CD4-positive, alpha-beta T cell treated with Interleukin-15 for 1 hour (primary cell): ENCODE data around the gene GXYLT1.
"Not testable (repeated sequence)": the region's sequence is repeated elsewhere in the genome, so short reads cannot be mapped to it uniquely, and the experiment has no call there.

ENCODE experiments used
- DNase-seq: peaks from one replicate; pipeline ENCODE4 v3.0.0-alpha.2; 2020

GXYLT1 gene

GRCh38 chr12:42091769-42092168, 52.9 kb downstream of the GXYLT1 start:
- DNase-seq: no peak

- DNase-seq: no peak
Measured at GRCh38 chr12:42090899-42091298, 53.8 kb downstream of the GXYLT1 start.

GRCh38 chr12:42086031-42086430, 58.6 kb downstream of the GXYLT1 start:
- no peak for DNase-seq

- no peak for DNase-seq
Measured at GRCh38 chr12:42085594-42085993, 59.1 kb downstream of the GXYLT1 start.

- DNase-seq: no peak
Measured at GRCh38 chr12:42084522-42084921, 60.2 kb downstream of the GXYLT1 start.

- no peak for DNase-seq
Measured at GRCh38 chr12:42076976-42077375, 67.7 kb downstream of the GXYLT1 start.

- DNase-seq: no peak
Measured at GRCh38 chr12:42070036-42070435, 74.6 kb downstream of the GXYLT1 start.

- DNase-seq: no peak
Measured at GRCh38 chr12:42059127-42059526, 85.5 kb downstream of the GXYLT1 start.

- peak; percentile 17 for DNase-seq
Measured at GRCh38 chr12:42056130-42056529, 88.5 kb downstream of the GXYLT1 start.

GRCh38 chr12:42053456-42053855, 91.2 kb downstream of the GXYLT1 start:
- no peak for DNase-seq

GRCh38 chr12:42048980-42049379, 95.7 kb downstream of the GXYLT1 start:
- not testable (repeated sequence) for DNase-seq

GRCh38 chr12:42039577-42039976, 105.1 kb downstream of the GXYLT1 start:
- DNase-seq: no peak

GRCh38 chr12:42039176-42039575, 105.5 kb downstream of the GXYLT1 start:
- DNase-seq: no peak

GRCh38 chr12:42031847-42032564, 112.7 kb downstream of the GXYLT1 start:
- DNase-seq: no peak
